NCI-H187 (cell line): ENCODE data around the gene FAM186B.

Experiments used
- DNase-seq, 2 experiments: peaks; one replicate each; lab custom pipeline; 2025; lab: John Stamatoyannopoulos, UW

The FAM186B gene

DNA sequence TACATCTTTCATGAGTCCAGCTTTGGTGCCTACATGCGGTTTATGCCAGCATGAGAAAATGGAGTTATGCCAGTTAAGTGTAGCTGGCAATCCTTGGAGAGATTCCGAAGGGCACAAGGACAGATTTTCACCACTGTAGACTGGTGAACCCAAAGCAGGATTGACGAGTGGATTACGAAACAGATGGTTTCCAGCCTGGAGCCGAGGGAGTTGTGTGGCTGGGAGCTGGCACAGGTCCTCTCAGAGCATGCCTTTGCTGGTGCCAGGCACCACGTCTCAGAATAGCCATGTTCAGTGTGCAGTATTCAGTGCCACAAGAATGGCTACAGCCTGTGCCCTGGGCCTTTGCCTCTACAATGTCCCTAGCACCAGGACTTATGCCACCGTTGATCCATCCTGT lies 53.4 kb downstream of the FAM186B start:
- no peak for DNase-seq

DNA sequence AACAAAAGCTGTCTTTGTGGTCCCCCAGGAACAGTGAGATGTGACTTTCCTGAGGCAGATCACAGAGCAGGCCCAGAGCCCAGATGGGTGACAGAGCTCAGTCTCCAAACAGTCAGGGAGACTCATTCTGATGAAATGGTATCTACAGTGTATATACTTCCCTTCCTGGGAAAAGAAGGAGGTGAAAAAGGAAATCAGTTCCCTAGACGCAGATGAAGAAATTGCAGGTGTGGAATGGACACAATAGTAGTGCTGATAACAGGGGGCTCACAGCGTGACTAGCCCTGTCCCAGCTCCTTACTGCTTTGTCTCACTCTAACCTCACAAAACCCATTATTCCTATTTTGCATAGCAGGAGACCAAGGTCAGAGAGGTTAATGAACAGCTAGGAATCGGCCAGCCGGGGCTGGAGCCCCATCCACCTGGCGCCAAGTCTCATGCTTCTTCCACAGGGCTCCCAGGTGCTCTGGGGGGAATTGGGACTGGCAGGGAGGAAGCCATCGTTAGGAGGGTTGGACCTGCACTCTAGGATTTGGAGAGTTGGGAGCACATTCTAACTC lies 54.7 kb downstream of the FAM186B start:
- DNase-seq: no peak

DNA sequence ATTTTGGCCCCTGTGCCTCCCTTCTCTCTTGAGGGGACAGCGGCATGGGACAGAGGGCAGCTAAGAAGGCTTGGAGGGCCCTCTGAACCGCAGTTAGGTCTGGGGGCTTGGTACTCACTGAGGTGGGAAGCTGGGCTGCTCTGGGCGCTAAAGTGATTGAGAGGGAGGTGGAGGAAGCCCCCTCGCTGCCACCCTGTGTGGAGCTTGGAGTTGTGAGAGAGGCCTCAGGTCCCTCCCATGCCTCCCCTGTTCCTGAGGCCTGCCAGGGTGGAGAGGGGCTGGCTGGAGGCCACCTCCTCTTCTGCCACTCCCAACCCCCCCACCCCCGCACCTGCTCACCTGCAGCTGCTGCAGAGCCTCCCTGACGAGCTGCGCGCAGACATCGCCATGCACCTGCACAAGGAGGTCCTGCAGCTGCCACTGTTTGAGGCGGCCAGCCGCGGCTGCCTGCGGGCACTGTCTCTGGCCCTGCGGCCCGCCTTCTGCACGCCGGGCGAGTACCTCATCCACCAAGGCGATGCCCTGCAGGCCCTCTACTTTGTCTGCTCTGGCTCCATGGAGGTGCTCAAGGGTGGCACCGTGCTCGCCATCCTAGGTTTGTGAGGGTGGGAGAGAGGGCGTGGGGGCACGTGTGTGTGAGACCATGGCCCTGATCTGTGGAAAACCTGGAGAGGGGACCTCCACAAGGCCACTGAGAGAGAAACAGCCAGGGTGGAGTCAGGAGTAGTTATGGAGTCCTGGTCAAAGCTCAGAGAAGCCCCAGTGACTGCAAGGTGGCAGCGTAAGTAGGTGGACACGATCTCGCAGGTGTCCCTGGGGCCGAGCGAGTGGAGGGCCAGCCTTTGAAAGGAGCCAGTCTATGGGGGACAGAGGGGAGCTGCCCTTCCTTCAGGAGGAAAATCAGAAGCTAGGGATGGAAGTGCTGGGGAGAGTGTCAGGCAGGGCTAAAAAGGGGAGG lies 55.4 kb downstream of the FAM186B start:
- DNase-seq: peak; percentile 85 to 89

DNA sequence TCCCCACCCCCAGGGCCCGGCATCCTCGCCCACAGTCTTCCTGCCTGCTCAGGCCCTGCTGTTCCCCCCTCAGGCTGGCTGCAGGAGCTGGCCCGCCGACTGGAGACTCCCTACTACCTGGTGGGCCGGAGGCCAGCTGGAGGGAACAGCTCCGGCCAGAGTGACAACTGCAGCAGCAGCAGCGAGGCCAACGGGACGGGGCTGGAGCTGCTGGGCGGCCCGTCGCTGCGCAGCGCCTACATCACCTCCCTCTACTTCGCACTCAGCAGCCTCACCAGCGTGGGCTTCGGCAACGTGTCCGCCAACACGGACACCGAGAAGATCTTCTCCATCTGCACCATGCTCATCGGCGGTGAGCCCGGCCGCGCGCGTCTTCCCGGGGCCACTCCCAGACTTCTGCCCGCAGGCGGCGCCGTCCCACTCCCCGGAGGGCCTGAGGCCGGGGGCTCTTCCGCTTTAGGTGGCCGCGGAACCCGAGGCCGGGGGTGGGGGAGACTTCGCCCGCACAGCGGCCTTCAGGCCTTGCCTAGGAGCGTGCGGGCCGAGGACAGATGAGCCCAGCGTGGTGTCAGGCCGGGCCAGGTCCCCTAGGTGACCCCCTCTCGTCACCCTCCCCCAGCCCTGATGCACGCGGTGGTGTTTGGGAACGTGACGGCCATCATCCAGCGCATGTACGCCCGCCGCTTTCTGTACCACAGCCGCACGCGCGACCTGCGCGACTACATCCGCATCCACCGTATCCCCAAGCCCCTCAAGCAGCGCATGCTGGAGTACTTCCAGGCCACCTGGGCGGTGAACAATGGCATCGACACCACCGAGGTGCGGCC lies 56.4 kb downstream of the FAM186B start:
- DNase-seq: no peak

DNA sequence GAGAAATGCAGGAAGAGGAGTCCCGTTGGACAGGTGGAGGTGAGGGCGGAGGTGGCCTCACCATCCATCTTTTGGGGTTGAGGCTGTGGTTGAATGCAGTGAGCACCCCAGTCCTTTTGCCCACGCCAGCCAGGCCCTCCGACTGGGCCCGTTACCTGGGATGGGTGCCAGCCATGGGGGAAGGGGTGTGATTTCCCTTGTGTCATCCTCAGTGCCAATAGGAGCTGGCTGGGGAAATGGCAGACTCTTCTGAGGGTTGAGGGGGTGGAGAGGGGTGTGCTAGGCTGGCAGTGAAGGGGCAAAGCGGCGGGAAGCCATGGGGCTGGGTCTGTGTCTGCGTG lies 57.0 kb downstream of the FAM186B start:
- no peak for DNase-seq

DNA sequence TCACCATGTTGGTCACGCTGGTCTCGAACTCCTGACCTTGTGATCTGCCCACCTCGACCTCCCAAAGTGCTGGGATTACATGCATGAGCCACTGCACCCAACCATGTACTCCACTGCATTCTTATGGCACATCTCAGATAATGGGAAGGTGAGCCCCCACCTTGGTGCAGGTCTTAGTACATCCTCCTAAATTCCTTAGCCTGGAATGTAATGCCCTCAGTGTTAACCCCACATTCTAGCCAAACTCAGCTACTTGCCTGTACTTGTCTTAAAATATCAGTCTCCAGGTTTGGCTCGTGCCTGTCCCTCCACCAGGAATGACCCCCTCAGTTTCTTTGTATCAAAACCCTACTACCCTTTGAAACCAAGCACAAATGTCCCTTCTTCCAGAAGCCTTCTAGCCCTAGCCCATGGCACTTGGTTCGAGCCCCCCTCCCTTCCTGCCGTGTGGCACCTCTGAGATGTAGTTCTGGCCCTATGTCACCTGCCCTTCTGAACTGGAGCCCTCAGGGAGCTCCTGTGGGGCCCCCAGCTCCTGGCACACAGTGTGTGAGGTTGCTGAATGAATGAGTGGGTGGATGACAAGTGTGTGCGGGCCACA lies 58.2 kb downstream of the FAM186B start:
- DNase-seq: no peak

DNA sequence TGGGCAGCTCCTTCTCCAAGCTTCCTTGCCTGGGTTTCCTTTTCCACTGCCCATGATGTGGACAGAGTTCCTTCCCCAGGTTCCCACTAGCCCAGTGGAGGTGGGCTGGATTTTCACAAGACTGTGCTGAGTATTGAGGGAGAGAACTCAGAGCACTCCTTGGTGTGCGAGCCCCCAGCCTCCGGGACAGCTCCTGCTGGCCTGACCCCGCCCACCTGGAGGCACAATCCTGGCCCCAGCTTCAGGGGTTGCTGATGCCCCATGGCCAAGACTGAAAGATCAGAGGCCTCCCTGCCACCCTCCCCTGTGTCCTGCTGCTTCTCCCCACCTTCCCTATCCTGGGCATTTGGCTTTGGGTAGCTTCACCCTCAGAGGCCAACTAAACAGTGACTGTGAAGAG lies 59.0 kb downstream of the FAM186B start:
- no peak for DNase-seq

DNA sequence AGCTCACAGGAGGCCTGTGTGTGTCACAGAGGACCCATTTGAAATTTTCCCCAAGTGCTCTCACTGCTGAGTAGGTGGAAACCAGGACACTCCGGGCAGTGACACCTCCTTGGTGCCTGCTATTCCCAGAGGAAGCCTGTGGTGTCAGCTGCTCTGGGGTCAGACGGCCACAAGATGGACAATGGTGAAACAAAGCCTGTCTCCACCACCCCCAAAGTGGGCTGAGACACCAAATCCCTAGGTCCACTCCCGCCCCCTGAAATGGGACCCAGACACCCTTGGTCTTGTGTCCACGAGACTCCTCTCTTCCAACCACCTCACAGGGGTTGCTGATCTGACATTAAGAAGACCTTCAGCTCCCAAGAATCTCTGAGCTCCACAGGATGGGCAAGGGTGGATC lies 59.6 kb downstream of the FAM186B start:
- no peak for DNase-seq

DNA sequence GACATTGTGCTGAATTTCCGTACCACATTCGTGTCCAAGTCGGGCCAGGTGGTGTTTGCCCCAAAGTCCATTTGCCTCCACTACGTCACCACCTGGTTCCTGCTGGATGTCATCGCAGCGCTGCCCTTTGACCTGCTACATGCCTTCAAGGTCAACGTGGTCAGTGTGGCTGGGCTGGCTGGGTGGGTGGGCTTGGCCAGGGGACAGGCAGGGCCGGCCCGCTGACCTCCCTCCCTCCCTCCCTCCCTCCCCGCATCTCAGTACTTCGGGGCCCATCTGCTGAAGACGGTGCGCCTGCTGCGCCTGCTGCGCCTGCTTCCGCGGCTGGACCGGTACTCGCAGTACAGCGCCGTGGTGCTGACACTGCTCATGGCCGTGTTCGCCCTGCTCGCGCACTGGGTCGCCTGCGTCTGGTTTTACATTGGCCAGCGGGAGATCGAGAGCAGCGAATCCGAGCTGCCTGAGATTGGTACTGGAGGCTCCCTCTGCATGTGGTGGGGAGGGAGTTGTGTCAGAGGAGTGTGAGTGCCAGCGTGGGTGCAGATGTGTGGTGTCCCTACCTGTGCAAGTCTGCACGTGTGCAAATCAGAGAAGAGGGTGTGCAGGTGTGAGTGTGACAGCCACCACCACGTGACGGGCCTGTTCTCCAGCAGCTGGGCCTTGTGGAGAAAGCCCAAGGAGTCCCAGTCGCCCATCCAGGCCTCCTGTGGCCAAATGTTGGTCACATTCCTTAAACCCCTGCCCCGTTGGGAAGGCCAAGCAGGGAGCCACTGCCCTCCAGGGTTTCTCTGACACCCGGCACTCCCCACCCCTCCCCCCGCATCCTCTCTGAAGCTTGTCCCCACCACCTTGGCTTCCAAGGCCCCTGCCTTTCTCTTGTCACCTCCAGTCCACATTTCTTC lies 61.3 kb downstream of the FAM186B start:
- no peak for DNase-seq

DNA sequence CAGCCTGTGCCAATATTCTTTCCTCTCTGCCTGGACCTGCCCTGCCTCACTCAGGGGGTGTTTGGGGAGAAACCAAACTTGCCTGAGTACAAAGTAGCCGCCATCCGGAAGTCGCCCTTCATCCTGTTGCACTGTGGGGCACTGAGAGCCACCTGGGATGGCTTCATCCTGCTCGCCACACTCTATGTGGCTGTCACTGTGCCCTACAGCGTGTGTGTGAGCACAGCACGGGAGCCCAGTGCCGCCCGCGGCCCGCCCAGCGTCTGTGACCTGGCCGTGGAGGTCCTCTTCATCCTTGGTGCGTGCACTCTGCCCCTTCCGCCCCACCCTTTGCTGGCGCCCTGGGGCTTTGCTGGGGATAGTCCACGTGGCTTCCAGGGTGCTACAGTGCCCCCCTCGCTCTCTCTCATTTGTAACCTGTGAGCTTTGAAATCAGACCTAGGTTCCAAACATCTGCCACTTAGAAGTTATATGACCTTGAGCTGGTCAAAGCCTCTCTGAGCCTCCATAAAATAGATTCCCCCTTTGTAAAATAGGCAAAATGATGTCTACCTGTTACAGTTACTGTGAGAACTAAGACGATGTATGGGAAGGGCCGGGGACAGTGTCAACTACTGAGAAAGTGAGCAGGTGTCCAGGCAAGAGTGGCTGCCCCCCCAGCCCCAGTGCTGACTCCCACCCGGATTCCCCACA lies 62.1 kb downstream of the FAM186B start:
- no peak for DNase-seq

DNA sequence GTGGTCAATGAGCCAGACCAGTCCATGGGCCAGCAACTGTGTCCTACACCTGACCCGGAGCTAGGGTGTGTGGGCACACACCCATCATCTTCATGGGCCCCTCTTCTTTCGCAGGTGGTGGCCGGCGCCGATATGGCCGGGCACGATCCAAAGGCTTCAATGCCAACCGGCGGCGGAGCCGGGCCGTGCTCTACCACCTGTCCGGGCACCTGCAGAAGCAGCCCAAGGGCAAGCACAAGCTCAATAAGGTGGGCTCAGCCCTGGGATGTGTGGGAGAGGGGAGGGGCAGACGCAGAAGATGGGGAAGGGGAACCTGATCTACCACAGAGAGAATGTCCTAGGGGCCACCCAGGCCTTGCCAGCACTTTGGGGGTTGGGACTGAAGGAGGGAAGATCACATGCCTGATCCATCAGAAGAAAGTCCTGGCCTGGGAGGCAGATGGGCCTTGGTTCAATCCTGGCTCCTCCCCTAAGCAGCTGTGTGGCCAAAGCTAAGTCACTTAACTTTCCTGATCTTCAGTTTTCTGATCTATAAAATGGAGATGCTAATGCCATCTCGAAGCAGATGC lies 62.8 kb downstream of the FAM186B start:
- no peak for DNase-seq

DNA sequence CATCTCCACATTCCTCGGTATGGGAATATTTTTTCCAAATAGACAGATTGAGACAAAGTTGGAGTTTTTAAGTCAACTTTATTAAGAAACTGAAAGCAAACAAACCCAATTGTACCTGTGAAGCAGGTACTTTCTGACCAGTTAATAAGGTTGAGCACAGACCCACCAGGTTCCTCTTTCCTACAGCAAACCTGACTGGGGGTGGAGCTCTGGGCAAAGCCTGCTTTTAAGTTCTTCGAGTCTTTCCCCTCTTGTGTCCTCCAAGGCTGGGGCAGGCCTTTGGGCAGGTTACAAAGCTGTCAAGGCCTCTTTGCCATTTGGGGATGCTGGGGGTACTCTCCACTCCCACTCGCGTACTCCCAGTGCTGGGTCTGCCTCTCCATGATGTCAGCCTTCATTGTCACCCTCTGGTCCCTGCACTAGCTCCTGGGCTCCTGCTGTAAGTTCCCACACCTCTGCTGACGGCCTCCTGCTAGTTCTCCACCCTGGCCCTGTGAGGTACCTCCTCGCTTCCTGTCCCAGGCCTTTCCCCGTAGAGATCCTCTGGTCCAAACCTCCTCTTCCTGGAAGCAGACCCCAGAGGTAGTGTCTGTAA lies 63.4 kb downstream of the FAM186B start:
- DNase-seq: no peak

DNA sequence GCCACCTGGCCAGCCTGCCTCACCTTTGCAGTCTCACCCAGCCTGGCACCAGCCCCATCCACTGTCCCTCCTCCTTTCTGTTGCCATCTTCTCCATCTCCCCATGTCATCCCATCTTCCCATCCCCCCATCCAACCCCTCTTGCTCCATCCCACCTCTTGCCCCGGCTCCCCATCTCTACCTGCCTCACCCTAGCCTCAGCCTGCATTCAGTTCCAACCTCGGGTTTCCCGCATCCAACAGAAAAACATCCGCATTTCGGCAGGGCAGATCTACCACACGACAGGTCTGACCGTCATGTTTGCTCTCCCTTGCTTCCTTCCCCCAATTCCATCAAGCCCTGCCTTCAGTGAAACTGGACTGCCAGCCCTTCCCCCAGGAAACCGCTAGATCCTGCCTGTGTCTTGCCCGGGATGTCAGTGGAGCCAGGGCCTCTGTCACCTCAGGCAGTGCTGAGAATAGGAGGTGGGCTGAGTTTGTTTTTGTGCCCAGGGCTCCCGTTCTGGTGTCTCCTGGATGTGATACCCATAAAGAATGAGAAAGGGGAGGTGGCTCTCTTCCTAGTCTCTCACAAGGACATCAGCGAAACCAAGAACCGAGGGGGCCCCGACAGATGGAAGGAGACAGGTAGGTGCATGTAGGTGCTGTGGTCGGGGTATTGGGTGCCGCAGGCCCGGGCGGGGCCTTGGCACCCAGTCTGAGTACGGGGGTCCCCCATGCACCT lies 64.1 kb downstream of the FAM186B start:
- no peak for DNase-seq

DNA sequence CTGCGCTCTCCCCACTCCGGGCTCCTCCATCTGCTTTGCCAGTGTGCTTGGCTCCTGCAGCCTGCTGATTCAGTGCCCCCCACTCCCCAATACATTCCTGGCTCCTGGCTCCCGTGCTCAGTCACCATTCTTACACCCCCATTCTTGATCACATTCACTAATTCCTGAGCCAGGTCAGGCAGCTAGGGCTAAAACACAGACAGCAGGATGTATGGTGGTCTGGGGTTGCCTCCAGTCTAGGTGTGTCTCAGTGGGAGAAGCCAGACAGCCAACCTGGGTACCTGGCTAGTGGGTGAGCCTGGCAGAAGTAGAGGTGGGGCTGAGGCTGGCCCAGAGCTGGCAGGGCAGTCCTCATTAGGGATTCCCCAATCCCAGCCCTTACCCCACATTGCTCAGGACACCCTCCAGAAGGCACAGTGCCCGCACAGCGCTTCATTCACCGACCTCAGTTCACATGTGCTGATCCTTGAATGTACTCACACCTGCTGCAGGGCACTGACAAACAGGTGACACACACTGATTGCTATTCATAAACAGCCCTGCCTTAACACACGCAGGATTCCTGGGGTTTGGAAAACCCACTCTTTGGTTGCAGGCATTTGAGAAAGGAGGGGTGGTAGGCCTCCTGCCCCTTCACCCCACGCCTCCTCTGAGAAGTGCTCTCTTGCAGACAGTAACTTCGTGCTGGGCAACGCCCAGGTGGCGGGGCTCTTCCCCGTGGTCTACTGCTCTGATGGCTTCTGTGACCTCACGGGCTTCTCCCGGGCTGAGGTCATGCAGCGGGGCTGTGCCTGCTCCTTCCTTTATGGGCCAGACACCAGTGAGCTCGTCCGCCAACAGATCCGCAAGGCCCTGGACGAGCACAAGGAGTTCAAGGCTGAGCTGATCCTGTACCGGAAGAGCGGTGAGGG lies 65.0 kb downstream of the FAM186B start:
- DNase-seq: no peak

DNA sequence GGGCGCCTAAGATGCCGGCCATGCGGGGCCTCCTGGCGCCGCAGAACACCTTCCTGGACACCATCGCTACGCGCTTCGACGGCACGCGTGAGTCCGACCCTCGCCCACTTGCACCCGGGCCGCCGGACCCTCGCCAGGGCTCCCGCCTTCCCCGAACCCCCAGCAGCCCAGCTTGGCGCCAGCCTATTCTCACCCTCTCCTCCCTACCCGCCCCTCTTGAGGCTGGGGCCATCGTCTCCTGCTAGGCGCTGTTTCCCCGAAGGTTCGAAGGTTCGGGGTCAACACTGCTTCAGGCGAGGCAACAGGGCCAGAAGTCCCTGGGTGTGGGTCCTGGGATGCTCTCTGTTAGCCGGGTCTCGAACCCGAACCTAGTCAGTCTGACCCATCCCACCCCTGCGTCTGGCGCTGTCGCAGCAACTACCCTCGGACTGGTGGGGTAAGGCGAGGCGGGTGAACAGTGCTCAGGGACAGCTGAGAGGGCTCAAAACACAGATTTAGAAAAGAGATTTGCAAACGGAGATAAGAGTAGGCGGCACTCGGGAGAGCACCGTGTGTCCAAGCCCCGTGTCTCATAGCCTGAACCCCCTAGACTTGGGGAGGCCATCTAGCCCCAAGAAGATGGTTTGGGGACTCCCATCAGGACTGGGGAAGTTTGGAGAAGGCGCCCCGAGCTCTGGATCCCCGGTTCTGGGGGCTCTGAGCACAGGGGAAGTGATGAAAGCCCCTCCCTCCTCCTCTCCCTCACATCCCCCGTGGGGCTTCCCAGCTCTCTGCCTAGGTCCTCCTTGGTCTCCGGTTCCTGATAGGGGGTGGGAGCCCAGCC lies 65.8 kb downstream of the FAM186B start:
- no peak for DNase-seq

DNA sequence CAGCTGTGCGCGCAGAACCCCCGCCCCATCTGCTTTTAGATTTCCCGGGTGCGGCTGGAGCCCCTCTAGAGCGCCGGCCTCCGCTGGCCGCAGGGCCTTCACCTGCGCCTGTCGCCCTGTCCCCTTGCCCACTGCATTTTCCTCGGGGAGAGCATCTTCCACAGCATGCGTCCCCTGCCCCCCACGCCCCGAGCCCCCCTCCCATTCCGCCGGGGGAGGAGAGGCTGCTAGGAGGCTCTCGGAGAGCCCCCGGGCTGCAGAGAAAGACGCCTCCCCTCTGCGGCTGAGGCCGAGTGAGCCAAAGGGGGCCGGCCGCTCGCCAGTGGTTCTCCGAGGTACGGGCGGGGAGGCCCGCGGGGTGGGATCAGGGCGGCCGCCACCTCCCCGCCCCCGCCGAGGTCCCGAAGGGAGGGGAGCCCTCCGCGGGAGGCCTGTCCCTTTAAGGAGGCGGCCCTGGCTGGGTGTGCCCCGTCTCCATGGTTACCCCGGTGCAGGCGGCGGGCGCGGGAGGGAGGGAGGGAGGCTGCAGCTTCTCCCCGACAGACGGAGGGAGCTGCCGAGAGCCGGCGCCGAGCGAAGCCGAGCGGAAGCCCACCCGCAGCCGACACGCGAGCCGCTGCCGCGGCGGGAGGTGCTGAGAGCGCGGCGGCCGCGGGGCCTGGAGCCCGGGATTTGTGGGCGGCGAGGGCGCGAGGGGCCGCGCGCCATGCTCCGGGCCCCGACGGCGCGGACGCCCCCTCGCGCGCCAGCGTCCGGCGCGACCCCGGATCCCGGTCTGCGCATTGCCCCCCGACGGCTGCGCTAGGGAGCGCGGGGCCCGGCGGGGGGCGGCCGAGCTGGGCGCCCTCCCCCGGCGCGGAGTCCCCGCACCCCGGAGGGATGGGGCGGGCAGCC lies 66.7 kb downstream of the FAM186B start, which contains the start of gene KCNH3:
KCNH3 (plus strand) TSS at position 521 of the 894 bp plus-strand sequence. CDS start 387 bp downstream, outside the sequence.
- peak; percentile 54 to 86 for DNase-seq
